Measurements from ENCODE around the gene SHROOM1. TPM values are rescaled to one million over a fixed set of nuclear protein-coding genes. Genes with fewer than 3 reads are reported as not detected.

SHROOM1 gene
- total and polyA plus RNA-seq, 2 experiments from 2014 or later, result 2.5 to 5.4 TPM

- Mint-ChIP-seq H3K27ac (no peak overlapping the region), H3K9me3 (no peaks in the 10 kb centered on the region), H3K36me3 (ENCODE audit: low read depth) (peaks cover 33% of the 10 kb centered on the region), H3K4me3 (no peak overlapping the region), H3K4me1 (peaks cover 8% of the 10 kb centered on the region), H3K27me3 (ENCODE audit: insufficient read depth, low read depth, poor library complexity) (peaks cover 8% of the 10 kb centered on the region)
- Histone ChIP-seq H3K27me3 (ENCODE audit: insufficient read depth) (no peaks in the 10 kb centered on the region), H3K4me1 (ENCODE audit: insufficient read depth) (peaks cover 4% of the 10 kb centered on the region; the same call in 1 of the 2 replicates), H3K4me3 (no peak overlapping the region), H3K27ac (ENCODE audit: low read depth) (0 out of 2 replicates have a peak overlapping the region, but pooled peaks have one; percentile 30), H3K9me2 (ENCODE audit: insufficient read depth) (no peaks in the 10 kb centered on the region), H2AFZ (no peak overlapping the region), H3K36me3 (ENCODE audit: insufficient read depth) (peaks cover 15% of the 10 kb centered on the region), H3K4me2 (no peak overlapping the region), H3F3A (replicated peaks; ENCODE audit: low read depth) (peaks cover 19% of the 10 kb centered on the region), H4K20me1 (replicated peaks; ENCODE audit: insufficient read depth) (peaks cover 8% of the 10 kb centered on the region), H3K79me2 (replicated peaks; ENCODE audit: insufficient read depth) (peaks cover 18% of the 10 kb centered on the region)
- DNase-seq (ENCODE audit: low spot score), result no peak
- TF ChIP-seq REST (IDR thresholded peaks at IDR 0.05; ENCODE audit: unreplicated experiment) (no peak), POLR2AphosphoS5 (IDR thresholded peaks at IDR 0.05; ENCODE audit: low read depth) (no peak; the same call in 1 of the 2 replicates), CTCF (conservative IDR thresholded peaks at IDR 0.05; ENCODE audit: low read depth in 2 of 2) (no peak), ZNF331 (CRISPR knock-in tag; IDR thresholded peaks at IDR 0.05; ENCODE audit: low read depth) (no peak), ZNF462 (CRISPR knock-in tag; IDR thresholded peaks at IDR 0.05) (no peak), ZNF114 (CRISPR knock-in tag; IDR thresholded peaks at IDR 0.05) (no peak), ETS1 (IDR thresholded peaks at IDR 0.05) (no peak), EZH2phosphoT487 (IDR thresholded peaks at IDR 0.05; ENCODE audit: unreplicated experiment) (no peak), EZH2 (IDR thresholded peaks at IDR 0.05; ENCODE audit: low read depth, unreplicated experiment) (no peak), NANOG (IDR thresholded peaks at IDR 0.05; ENCODE audit: borderline replicate concordance) (no peak), JUNB (IDR thresholded peaks at IDR 0.05; ENCODE audit: unreplicated experiment) (no peak), CREB1 (CRISPR knock-in tag; IDR thresholded peaks at IDR 0.05; ENCODE audit: low read depth) (no peak), STAT1 (IDR thresholded peaks at IDR 0.05; ENCODE audit: unreplicated experiment) (no peak)
- no peak for ATAC-seq
Observed at GRCh38 chr5:132871459-132872284, 41.2 kb upstream of the SHROOM1 start.
